NCI-H345 treated with DMSO at 0.1 percent for 48 hours (cell line): ENCODE results near the gene FTO.

Experiments used
- DNase-seq: peaks from one replicate; lab custom pipeline; 2025; ENCODE audit not compliant: unreplicated experiment; lab: John Stamatoyannopoulos, UW

The FTO gene

GRCh38 chr16:53752560-53752959, 48.6 kb downstream of the FTO start:
- DNase-seq = no peak

- no peak for DNase-seq
Observed at GRCh38 chr16:53753431-53753830, 49.5 kb downstream of the FTO start.

DNA sequence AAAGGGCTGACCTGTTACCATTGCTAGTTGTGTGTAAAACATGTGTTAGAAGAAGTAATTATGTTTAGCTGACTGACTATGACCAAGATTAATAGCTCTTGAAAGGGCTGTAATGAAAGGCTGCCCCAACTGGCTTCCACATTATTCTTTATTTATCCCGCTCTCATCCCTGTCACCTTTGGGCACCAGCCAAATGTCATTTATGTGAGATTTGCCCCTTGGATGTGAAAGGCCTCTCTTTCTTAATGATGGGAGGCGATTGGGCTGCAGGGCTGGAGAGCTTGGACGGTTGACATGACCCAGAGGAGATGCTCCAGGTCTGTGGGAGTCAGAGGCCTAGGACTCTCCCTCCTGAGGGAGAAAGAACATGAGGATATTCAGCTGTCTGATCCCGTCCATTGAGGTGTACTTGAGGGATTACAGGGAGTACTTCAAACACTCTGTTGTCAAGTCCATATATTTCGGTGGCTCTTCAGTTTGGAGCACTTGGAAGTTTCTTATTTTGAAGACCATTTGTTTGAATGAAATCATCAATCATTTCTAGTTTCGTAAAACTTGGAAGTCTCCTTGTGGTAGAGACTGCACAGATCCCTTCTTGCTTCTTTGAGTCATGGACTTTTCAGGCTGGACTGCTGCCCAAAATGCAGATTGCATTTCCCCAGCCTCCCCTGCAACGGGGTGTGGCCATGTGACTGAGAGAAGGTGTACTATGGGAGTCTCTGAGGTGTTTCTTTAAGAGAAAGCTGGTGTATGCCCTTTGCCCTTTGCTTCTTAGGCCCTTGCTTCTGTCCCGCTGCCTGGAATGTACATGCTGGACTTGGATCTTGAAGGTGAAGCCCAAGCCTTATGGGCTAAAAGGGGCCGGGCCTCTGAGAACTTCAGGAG, 51.3 kb downstream of the FTO start:
- DNase-seq = peak; percentile 39

DNA sequence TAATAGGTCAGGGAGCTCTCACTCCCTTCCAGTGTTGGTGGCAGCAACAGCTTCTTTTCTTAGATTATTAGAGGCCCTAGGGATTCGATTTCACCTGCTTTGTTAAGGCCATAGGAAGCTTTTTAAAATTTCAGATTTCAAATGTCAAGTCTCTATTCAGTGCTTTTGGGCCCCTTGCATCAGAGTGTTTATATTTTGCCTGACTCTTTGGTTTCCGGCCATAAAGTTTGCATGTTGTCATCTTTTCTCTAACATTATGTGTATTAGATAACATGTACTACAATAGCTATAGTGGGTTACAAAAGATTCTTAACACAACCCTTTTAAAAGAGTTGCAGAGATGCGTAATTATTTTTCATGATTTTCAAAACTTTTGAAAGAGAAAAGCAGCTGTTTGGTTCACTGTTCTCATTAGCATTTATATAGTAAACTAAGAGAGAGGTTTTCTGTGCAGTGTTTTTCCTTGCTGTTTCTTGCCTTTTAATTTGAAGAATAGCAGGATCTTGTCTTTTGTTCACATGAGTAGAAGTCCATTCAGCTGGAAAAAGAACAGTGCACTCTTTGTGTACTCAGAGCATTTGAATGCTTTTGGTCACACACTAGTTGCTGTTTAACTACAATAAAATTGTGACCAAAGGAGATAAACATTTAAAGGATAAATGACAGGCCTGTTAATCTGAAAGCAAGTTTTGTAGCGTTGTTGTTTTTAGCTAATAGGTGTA, 52.5 kb downstream of the FTO start:
- peak; percentile 30 for DNase-seq

DNA sequence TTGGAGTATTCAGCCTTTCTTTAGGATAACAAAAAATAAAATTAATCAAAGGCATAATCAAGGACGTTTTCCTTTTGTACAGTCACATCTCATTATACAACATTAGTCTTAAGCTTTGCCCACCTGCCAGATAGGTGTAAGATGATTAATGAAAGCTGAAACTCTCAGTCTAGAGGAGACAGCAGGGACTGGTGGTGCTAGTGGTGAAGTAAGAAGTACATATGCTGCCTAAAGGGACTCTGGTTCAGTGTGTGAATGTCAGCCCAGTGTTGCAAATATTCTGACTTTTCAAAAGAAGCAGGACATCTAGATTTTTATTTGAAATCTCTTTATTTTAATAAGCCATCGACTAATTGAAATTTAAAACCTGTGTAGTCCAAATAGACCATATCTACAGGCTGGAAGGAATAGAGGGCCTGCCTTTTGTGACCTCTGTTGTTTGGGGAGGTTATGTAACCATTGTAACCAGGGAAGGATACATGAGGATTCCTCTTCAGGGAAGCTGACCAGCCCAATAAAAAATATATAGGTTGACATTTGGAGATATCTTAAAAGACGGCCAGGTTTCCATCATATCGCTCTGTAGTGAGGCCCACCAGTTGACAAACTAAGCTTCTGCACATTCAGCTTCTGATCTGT, 54.1 kb downstream of the FTO start:
- DNase-seq = no peak

DNA sequence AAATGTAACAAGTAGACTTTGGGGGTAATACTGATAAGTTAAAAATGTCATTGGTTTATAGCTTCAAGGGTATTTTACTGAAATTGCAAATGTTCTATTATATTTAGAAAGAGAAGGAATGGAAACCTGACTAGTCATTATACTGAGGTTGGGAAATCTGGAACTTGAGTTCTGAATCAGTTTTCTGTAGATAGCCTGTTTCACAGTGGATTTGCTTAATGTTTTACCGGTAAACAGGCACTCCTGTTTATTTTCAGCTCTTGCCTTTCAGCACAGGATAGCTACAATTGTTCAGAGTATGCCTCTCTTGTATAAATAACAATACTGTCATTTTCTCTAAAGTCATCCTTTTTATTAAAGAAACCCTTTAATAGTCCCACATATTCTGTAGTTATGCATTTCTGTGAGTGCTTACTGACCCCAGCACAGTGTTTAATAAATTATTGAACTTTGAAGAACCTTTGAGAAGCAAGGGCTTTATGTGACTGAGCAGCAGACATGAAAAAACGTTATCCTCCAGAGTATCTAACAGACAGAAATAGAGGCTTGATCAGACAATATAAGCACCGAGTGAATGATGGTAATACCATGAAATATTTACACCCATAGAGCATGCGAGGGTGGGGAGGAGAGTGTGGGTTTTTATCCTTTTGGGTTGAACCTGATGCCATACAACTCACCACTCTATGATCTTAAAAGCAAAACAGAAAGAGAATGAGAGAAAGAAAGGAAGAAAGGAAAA, 58.2 kb downstream of the FTO start:
- DNase-seq = no peak

- no peak for DNase-seq
Observed at GRCh38 chr16:53766304-53767016, 62.5 kb downstream of the FTO start.

- no peak for DNase-seq
Observed at GRCh38 chr16:53768167-53768566, 64.2 kb downstream of the FTO start.

DNA sequence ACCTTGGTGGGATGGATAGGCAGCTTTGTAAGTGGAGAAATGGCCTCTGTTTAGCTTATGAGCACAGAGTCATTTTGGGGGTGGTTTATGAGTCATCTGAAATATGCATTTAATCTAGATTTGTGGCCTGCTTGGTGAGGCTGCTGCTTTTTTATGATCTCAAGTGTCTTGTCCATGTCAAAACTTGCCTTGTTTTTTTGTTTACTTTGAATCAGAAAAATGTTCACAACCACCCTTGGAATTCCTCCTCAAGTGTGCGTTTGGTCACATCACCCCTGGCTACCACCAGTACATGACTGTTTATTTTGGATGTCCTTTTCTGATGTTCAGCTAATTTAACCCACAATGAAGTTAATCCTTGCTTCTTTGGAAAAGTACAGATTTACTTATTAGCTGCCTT, 64.6 kb downstream of the FTO start:
- no peak for DNase-seq

GRCh38 chr16:53769185-53769584, 65.2 kb downstream of the FTO start:
- DNase-seq = no peak

- no peak for DNase-seq
Observed at GRCh38 chr16:53769787-53770186, 65.8 kb downstream of the FTO start.

DNA sequence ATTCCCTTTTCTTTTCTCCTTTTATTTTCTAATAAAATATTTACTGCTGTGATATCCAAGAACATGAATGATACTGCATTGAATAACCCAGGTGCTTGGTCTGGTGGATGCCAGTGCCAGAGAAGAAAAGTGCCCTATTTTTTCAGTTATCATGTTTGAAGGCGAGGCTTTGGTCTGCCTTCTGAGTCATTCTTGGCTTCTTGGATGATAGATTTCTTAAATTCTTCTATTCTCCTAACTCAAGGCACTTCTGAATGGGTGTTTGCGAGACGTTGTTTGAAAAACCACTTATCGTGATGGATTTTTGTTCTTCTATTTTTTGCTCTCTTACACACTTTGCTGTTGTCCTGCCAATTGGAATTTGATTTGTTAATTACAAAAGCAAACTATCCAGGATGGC, 66.7 kb downstream of the FTO start:
- no peak for DNase-seq

DNA sequence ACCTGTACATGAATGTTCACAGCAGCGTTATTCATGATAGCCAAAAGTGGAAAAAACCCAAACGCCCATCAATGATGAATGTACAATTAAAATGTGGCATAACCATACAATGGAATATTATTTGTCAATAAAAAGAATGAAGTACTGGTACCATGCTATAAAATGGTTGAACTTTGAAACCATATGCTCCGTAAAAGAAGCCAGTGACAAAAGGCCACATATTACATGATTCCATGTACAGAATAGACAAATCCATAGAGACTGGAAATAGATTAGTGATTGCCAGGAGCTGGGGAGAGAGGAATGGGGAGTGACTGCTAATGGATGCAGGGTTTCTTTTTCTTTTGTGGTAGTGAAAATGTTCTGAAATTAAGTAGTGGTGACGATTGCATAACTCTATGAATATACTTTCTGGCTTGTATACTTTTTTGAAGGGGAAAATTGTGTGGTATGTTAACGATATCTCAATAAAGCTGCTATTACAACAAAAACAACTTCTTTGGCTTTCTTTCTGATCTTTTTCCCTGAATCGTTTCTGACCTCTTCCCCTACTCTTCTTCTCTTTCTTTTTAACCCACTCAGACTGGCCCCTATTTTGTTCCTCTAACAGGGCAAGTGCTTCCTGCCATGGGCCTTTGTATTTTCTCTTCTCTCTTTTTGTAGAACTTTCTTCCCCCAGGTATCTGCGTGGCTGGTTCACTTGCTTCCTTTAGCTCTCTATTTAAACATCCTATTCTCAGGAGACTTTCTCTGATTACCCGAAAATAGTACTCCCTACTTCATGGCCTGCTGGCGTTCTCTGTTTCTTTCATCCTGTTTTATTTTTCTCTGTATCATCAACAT, 67.9 kb downstream of the FTO start:
- no peak for DNase-seq

DNA sequence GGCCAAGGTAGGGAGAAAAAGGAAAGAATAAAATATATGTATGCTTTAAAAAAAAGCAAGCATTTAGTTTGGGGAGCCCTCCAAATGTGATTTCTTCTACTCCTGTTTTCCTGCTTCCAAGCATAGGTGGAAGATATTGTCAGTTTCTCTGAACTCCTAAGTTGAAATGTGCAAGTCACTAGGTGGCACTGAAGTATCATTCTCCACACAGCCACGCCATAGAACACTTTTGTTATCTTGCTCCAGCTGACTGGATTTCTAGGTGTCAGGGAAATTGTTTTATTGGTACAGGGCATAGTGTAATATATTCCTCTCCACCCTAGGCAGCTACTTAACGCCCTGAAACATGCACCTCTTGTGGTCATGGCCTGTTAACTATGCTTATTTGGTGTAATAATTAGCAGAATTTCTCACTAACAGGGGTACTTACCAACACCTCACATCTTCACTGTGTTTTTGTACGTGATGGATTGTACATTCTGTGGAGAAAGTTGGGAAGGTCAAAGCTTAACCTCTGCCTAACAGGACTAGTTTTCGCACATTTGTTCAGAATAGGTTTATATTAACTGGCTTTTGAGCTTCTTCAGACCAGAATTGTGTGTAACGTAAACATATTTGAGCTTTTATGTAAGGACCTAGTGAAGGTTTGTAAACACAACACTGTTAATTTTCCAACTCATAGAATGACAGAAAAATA, 69.3 kb downstream of the FTO start:
- DNase-seq = peak; percentile 22

DNA sequence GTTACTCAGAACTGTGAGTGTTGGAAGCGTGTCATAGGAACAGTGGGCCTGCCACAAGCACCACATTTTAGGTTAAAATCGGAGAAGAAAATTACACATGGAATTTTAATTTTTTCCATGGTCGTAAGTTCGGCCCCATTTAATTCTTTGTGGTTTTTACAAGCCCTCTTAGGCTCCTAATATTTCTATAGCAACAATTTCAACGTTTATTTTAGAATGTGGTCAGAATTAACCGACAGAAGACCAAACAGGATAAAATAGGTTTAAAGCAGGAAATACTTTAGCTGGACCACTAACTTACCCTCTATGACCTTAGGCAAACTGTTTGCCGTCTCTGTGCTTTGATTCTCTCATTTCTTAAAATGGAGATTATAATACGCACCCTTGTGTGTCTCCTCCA, 69.9 kb downstream of the FTO start:
- DNase-seq = no peak

GRCh38 chr16:53775106-53775820, 71.3 kb downstream of the FTO start:
- DNase-seq = no peak

- no peak for DNase-seq
Observed at GRCh38 chr16:53775821-53776431, 72.0 kb downstream of the FTO start.

GRCh38 chr16:53779186-53779585, 75.2 kb downstream of the FTO start:
- no peak for DNase-seq
